CD14-positive monocyte (primary cell): ENCODE data around the gene FLNA. TPM values are rescaled to one million over a fixed set of nuclear protein-coding genes. Genes with fewer than 3 reads are reported as not detected.
A peak's percentile ranks its signal among the peaks of the same experiment; 100 is the strongest.

Experiments used
- DNase-seq, 3 donors: peaks; one replicate each; pipeline ENCODE4 v3.0.0-alpha.2; 2011 to 2022
- H2AFZ ChIP-seq: 2 replicates; pipeline ENCODE4 v1.6.0; 2012; ENCODE audit warnings: mild to moderate bottlenecking, low read depth, low read length, inconsistent platforms; ENCODE audit not compliant: insufficient read depth, poor library complexity, severe bottlenecking
- H3K27ac ChIP-seq, 2 donors: 1 replicate in 1 of 2; 2 replicates in 1 of 2; pipeline ENCODE4 v1.5.1; 2012 to 2013; ENCODE audit warnings: low read length in 2 of 2, control low read depth in 1 of 2, inconsistent platforms in 1 of 2, low read depth in 1 of 2, mild to moderate bottlenecking in 1 of 2
- H3K27me3 ChIP-seq, 2 donors: one replicate each; pipeline versions ENCODE4 v1.6.0 to v1.6.1; 2011 to 2013; ENCODE audit warnings: low read length in 2 of 2; ENCODE audit not compliant: control insufficient read depth in 2 of 2, insufficient read depth in 2 of 2
- H3K36me3 ChIP-seq, 2 donors: replicated peaks in 1 of 2; 1 replicate in 1 of 2; 2 replicates in 1 of 2; pipeline versions ENCODE4 v1.5.1 to v1.6.1; 2012 to 2013; ENCODE audit warnings: low read length in 2 of 2, control low read depth in 1 of 2, inconsistent platforms in 1 of 2, mild to moderate bottlenecking in 1 of 2; ENCODE audit not compliant: insufficient read depth in 2 of 2, control insufficient read depth in 1 of 2
- H3K4me1 ChIP-seq, 2 donors: 1 replicate in 1 of 2; 2 replicates in 1 of 2; pipeline versions ENCODE4 v1.5.1 to v1.6.1; 2012 to 2013; ENCODE audit warnings: low read length in 2 of 2, control low read depth in 1 of 2, inconsistent platforms in 1 of 2, mild to moderate bottlenecking in 1 of 2, moderate library complexity in 1 of 2; ENCODE audit not compliant: insufficient read depth in 2 of 2, control insufficient read depth in 1 of 2
- H3K4me2 ChIP-seq: replicated peaks from 2 replicates; pipeline ENCODE3; 2012; ENCODE audit warnings: low read length, moderate library complexity, mild to moderate bottlenecking; ENCODE audit not compliant: poor library complexity, severe bottlenecking; ENCODE audit errors: extremely low read depth
- H3K4me3 ChIP-seq, 3 experiments: fragments of 200-600 bp in 1 of 3; sonication (generic) in 1 of 3; replicated peaks in 1 of 3; 1 replicate in 2 of 3; 2 replicates in 1 of 3; pipeline ENCODE4 v1.5.1; 2011 to 2013; ENCODE audit warnings: low read length in 3 of 3, mild to moderate bottlenecking in 3 of 3, control low read depth in 2 of 3, low read depth in 2 of 3, inconsistent platforms in 1 of 3, moderate library complexity in 1 of 3
- H3K79me2 ChIP-seq: 2 replicates; pipeline ENCODE4 v1.6.0; 2012; ENCODE audit warnings: mild to moderate bottlenecking, control low read depth, inconsistent platforms, low read length, moderate library complexity; ENCODE audit not compliant: insufficient read depth
- H3K9ac ChIP-seq: 2 replicates; pipeline ENCODE4 v1.6.0; 2017; ENCODE audit warnings: low read length, mild to moderate bottlenecking; ENCODE audit not compliant: insufficient read depth, poor library complexity, severe bottlenecking
- H3K9me3 ChIP-seq, 2 donors: replicated peaks in 1 of 2; 1 replicate in 1 of 2; 2 replicates in 1 of 2; pipeline versions ENCODE4 v1.5.1 to v1.6.1; 2012 to 2013; ENCODE audit warnings: low read length in 2 of 2, control low read depth in 1 of 2; ENCODE audit not compliant: control insufficient read depth in 1 of 2, insufficient read depth in 1 of 2
- H4K20me1 ChIP-seq: 2 replicates; pipeline ENCODE4 v1.6.0; 2012; ENCODE audit warnings: mild to moderate bottlenecking, low read length, control low read depth, moderate library complexity; ENCODE audit not compliant: insufficient read depth
- H3K27ac Mint-ChIP-seq, 7 donors: one replicate each; pipeline ENCODE4 v1.8.0; 2020; ENCODE audit warnings: mild to moderate bottlenecking in 7 of 7, mixed read lengths in 7 of 7, moderate library complexity in 6 of 7, inconsistent platforms in 2 of 7
- H3K27me3 Mint-ChIP-seq, 3 donors: one replicate each; pipeline ENCODE4 v1.8.0; 2021 to 2022; ENCODE audit warnings: low read depth in 3 of 3, mild to moderate bottlenecking in 3 of 3, mixed read lengths in 3 of 3, moderate library complexity in 3 of 3, inconsistent platforms in 1 of 3
- H3K36me3 Mint-ChIP-seq, 2 donors: one replicate each; pipeline ENCODE4 v1.8.0; 2020; ENCODE audit warnings: mixed read lengths in 2 of 2, inconsistent platforms in 1 of 2, mild to moderate bottlenecking in 1 of 2
- H3K4me1 Mint-ChIP-seq: one replicate; pipeline ENCODE4 v1.8.0; 2020; ENCODE audit warnings: mild to moderate bottlenecking, mixed read lengths
- H3K4me3 Mint-ChIP-seq, 2 donors: one replicate each; pipeline ENCODE4 v1.8.0; 2020; ENCODE audit warnings: mild to moderate bottlenecking in 2 of 2, mixed read lengths in 2 of 2, moderate library complexity in 1 of 2
- H3K9me3 Mint-ChIP-seq, 7 donors: one replicate each; pipeline ENCODE4 v1.8.0; 2020 to 2022; ENCODE audit warnings: mixed read lengths in 7 of 7, mild to moderate bottlenecking in 6 of 7, moderate library complexity in 6 of 7, inconsistent platforms in 2 of 7
- CTCF ChIP-seq: fragments of 200-600 bp; IDR thresholded peaks from one replicate; pipeline ENCODE4 v1.8.0; 2022; ENCODE audit warnings: antibody characterized with exemption, mild to moderate bottlenecking
- WGBS: methylation state at CpG from one replicate; pipeline ENCODE4 v1.1.5; 2013; ENCODE audit warnings: missing lambda C conversion rate; ENCODE audit not compliant: insufficient coverage; 5-methylcytosine and 5-hydroxymethylcytosine counted together
- intact Hi-C, 2 donors: fragments of 100-400 bp; cut with micrococcal nuclease; formaldehyde crosslinking; loops; one replicate each; pipeline versions ENCODE4 v1.15.0 to v1.15.1; 2023
- polyA plus RNA-seq, 3 donors: library from polyadenylated mRNA; depleted of rRNA in 1 of 3; unstranded in 2 of 3; stranded (reverse) in 1 of 3; fragments of 300-500 nt in 2 of 3; fragments of >200 nt in 1 of 3; fragmentation: Illumina TruSeq in 2 of 3; gene quantifications; 1 replicate in 2 of 3; 2 replicates in 1 of 3; pipeline ENCODE4 v1.2.3, GENCODE V29; 2012 to 2021

FLNA gene
- polyA plus RNA-seq, 3 donors = 111 to 874 (median 219) TPM

DNA sequence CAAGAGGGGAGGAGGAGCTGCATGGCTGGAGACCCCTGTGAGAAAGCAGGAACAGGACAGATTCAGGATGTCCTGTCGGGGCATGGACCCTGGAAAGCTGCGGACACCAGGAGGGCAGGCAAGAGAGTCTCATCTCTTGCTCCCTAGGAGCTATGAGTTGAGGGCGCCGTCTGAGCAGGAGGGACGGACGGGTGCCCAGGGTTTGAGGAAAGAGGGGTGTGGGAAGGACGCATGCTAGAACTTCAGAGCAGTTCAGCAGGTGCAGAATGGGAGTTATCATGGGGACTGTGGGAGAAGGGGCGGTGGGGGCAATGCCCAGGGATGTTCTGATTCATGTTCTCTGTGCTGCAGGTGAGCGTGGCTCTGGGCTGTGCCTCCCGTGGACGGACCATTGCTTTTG lies 54.0 kb downstream of the FLNA start:
- intact Hi-C loops = no loop called here
- Histone ChIP-seq H2AFZ (no peak overlapping the region), H3K4me1 (no peaks in the 10 kb centered on the region), H4K20me1 (no peaks in the 10 kb centered on the region), H3K27me3 (peaks cover 0 to 3% of the 10 kb centered on the region in 2 donors), H3K9me3 (no peaks in the 10 kb centered on the region), H3K4me3 (no peak overlapping the region), H3K79me2 (no peaks in the 10 kb centered on the region), H3K4me2 (no peak overlapping the region), H3K9ac (no peak overlapping the region), H3K27ac (no peak overlapping the region), H3K36me3 (no peaks in the 10 kb centered on the region)
- no peak for DNase-seq
- H3K27ac Mint-ChIP-seq = no peak overlapping the region
- H3K9me3 Mint-ChIP-seq = no peaks in the 10 kb centered on the region
- H3K4me3 Mint-ChIP-seq = no peak overlapping the region
- 92% methylated on average over 5 of the region's 11 CpGs for WGBS
- H3K4me1 Mint-ChIP-seq = peaks cover 6% of the 10 kb centered on the region
- TF ChIP-seq CTCF = no peak
- no peaks in the 10 kb centered on the region for H3K36me3 Mint-ChIP-seq
- peaks cover 4 to 32% (median 6%) of the 10 kb centered on the region in 3 donors for H3K27me3 Mint-ChIP-seq

GRCh38 chrX:154317391-154317995 lies 56.9 kb downstream of the FLNA start:
- Mint-ChIP-seq H3K36me3 (peaks cover 0 to 2% of the 10 kb centered on the region in 2 donors), H3K4me3 (no peak overlapping the region), H3K9me3 (no peaks in the 10 kb centered on the region), H3K27ac (peak overlapping the region in 1 of 7 donors; percentile 50), H3K27me3 (peaks cover 0 to 24% (median 2%) of the 10 kb centered on the region in 3 donors), H3K4me1 (peaks cover 13% of the 10 kb centered on the region)
- intact Hi-C loops = no loop called here
- 37% methylated on average over 3 of the region's 7 CpGs for WGBS
- Histone ChIP-seq H3K4me3 (no peak overlapping the region), H3K79me2 (no peaks in the 10 kb centered on the region), H3K4me1 (peaks cover 0 to 9% of the 10 kb centered on the region in 2 donors), H3K9me3 (no peaks in the 10 kb centered on the region), H4K20me1 (no peaks in the 10 kb centered on the region), H3K36me3 (no peaks in the 10 kb centered on the region), H3K9ac (no peak overlapping the region), H3K4me2 (no peak overlapping the region), H3K27ac (no peak overlapping the region), H2AFZ (no peak overlapping the region), H3K27me3 (no peaks in the 10 kb centered on the region)
- peak in 1 of 3 donors; percentile 11 for DNase-seq
- peak; percentile 39 for TF ChIP-seq CTCF
